Neural cell (in vitro differentiated cells): ENCODE data around the gene HCFC2. TPM values are rescaled to one million over a fixed set of nuclear protein-coding genes. Genes with fewer than 3 reads are reported as not detected.

Experiments
- H2AFZ ChIP-seq: fragments of 200-600, 300-800 bp; sonication (generic), shearing (Covaris generic); 2 replicates; pipeline ENCODE4 v1.6.0; 2014; ENCODE audit warnings: low read depth, mild to moderate bottlenecking, antibody characterized with exemption, low read length, moderate library complexity
- H3F3A ChIP-seq: fragments of 200-600 bp; shearing (Covaris generic); 2 replicates; pipeline ENCODE4 v1.6.1; 2016; ENCODE audit warnings: mild to moderate bottlenecking, moderate library complexity, mixed read lengths, antibody characterized with exemption, low read length; ENCODE audit not compliant: insufficient read depth, poor library complexity, severe bottlenecking
- H3K27ac ChIP-seq: fragments of 200-600, 300-800 bp; sonication (generic), shearing (Covaris generic); 2 replicates; pipeline ENCODE4 v1.5.1; 2014; ENCODE audit warnings: mild to moderate bottlenecking, low read length, moderate library complexity
- H3K27me3 ChIP-seq: fragments of 300-800, 200-600 bp; sonication (generic), shearing (Covaris generic); 2 replicates; pipeline ENCODE4 v1.6.0; 2014; ENCODE audit warnings: mild to moderate bottlenecking, low read depth, low read length, moderate library complexity; ENCODE audit not compliant: insufficient read depth
- H3K36me3 ChIP-seq: fragments of 300-800, 200-600 bp; sonication (generic), shearing (Covaris generic); 2 replicates; pipeline ENCODE4 v1.5.1; 2014; ENCODE audit warnings: mild to moderate bottlenecking, antibody characterized with exemption, low read length, moderate library complexity; ENCODE audit not compliant: insufficient read depth
- H3K4me2 ChIP-seq: fragments of 300-800, 200-600 bp; sonication (generic), shearing (Covaris generic); 2 replicates; pipeline ENCODE4 v1.6.0; 2014; ENCODE audit warnings: mild to moderate bottlenecking, low read length
- H3K4me3 ChIP-seq: fragments of 300-800, 200-600 bp; sonication (generic), shearing (Covaris generic); 2 replicates; pipeline ENCODE4 v1.5.1; 2014; ENCODE audit warnings: mild to moderate bottlenecking, low read length, moderate library complexity
- H3K79me2 ChIP-seq: fragments of 200-600 bp; shearing (Covaris generic); replicated peaks from 2 replicates; pipeline ENCODE4 v1.6.0; 2014; ENCODE audit warnings: mild to moderate bottlenecking, low read length, moderate library complexity; ENCODE audit not compliant: insufficient read depth
- H3K9ac ChIP-seq: fragments of 300-800, 200-600 bp; sonication (generic), shearing (Covaris generic); 2 replicates; pipeline ENCODE4 v1.6.1; 2016; ENCODE audit warnings: mild to moderate bottlenecking, low read length, mixed read lengths
- H3K9me2 ChIP-seq: fragments of 200-600 bp; shearing (Covaris generic); 2 replicates; pipeline ENCODE4 v1.6.1; 2016; ENCODE audit warnings: mild to moderate bottlenecking, low read length, mixed read lengths; ENCODE audit not compliant: insufficient read depth
- H3K9me3 ChIP-seq: fragments of 200-600, 300-800 bp; sonication (generic), shearing (Covaris generic); 2 replicates; pipeline ENCODE4 v1.6.1; 2016; ENCODE audit warnings: mild to moderate bottlenecking, mixed run types, low read length, moderate library complexity, mixed read lengths
- H4K20me1 ChIP-seq: fragments of 200-600 bp; shearing (Covaris generic); 2 replicates; pipeline ENCODE4 v1.6.1; 2016; ENCODE audit warnings: mild to moderate bottlenecking, mixed run types; ENCODE audit not compliant: insufficient read depth
- CTCF ChIP-seq: fragments of 450-650 bp; IDR thresholded peaks from 2 replicates; pipeline ENCODE4 v1.5.1; 2014; ENCODE audit warnings: antibody characterized with exemption, mild to moderate bottlenecking, moderate library complexity; ENCODE audit not compliant: poor library complexity, severe bottlenecking
- EP300 ChIP-seq: fragments of 450-650 bp; conservative IDR thresholded peaks from 2 replicates; pipeline ENCODE4 v1.6.1; 2014; ENCODE audit warnings: antibody characterized with exemption, mild to moderate bottlenecking, moderate library complexity; ENCODE audit not compliant: poor library complexity, severe bottlenecking
- EZH2 ChIP-seq: fragments of 200-600, 300-800 bp; shearing (Covaris generic), sonication (generic); IDR thresholded peaks from 2 replicates; pipeline ENCODE4 v1.6.1; 2014; ENCODE audit warnings: antibody characterized with exemption, low read length, borderline replicate concordance, mild to moderate bottlenecking; ENCODE audit not compliant: insufficient read depth, poor library complexity, severe bottlenecking
- MXI1 ChIP-seq: fragments of 450-650 bp; conservative IDR thresholded peaks from 2 replicates; pipeline ENCODE4 v1.6.1; 2014; ENCODE audit warnings: antibody characterized with exemption, mild to moderate bottlenecking; ENCODE audit not compliant: poor library complexity, severe bottlenecking
- POLR2AphosphoS5 ChIP-seq: IDR thresholded peaks from 2 replicates; pipeline ENCODE4 v1.6.1; 2012
- REST ChIP-seq: IDR thresholded peaks from 2 replicates; pipeline ENCODE4 v1.6.1; 2012; ENCODE audit warnings: borderline replicate concordance
- SMC3 ChIP-seq: fragments of 450-650 bp; conservative IDR thresholded peaks from 2 replicates; pipeline ENCODE4 v1.6.1; 2014; ENCODE audit warnings: antibody characterized with exemption, mild to moderate bottlenecking, moderate library complexity; ENCODE audit not compliant: poor library complexity
- TAF1 ChIP-seq: IDR thresholded peaks from 2 replicates; pipeline ENCODE4 v1.6.1; 2012; ENCODE audit warnings: low read depth
- polyA plus RNA-seq: library from polyadenylated mRNA; depleted of rRNA; stranded (reverse); fragments of >200 nt; gene quantifications from 2 replicates; pipeline ENCODE4 v1.2.3, GENCODE V29; 2014

HCFC2 gene
- polyA plus RNA-seq, 1 donor from 2014 or later = 62.4 TPM

GRCh38 chr12:104048811-104049210 is 15.5 kb upstream of the HCFC2 start:
- no peak overlapping the region for H3K27ac ChIP-seq
- H3F3A ChIP-seq = no peaks in the 10 kb centered on the region

GRCh38 chr12:104049278-104049902 is 14.9 kb upstream of the HCFC2 start:
- Histone ChIP-seq H4K20me1 (no peaks in the 10 kb centered on the region), H3K9me2 (no peaks in the 10 kb centered on the region), H3K79me2 (no peaks in the 10 kb centered on the region), H3K27ac (no peak overlapping the region), H3K4me2 (no peak overlapping the region), H3K27me3 (peaks cover 16% of the 10 kb centered on the region), H3K36me3 (no peaks in the 10 kb centered on the region), H3K9ac (no peak overlapping the region), H3F3A (no peaks in the 10 kb centered on the region), H3K9me3 (no peaks in the 10 kb centered on the region), H3K4me3 (peak overlapping the region; percentile 37), H2AFZ (no peak overlapping the region)
- no peak for TF ChIP-seq TAF1
- TF ChIP-seq MXI1 = no peak
- TF ChIP-seq SMC3 = no peak
- no peak for TF ChIP-seq REST
- TF ChIP-seq CTCF = no peak
- TF ChIP-seq EP300 = no peak

More at GRCh38 chr12:104048811-104049210, 15.5 kb upstream of the HCFC2 start:
- no peaks in the 10 kb centered on the region for H3K9me2 ChIP-seq
- no peaks in the 10 kb centered on the region for H3K79me2 ChIP-seq
- no peaks in the 10 kb centered on the region for H3K36me3 ChIP-seq
- H3K9me3 ChIP-seq = no peaks in the 10 kb centered on the region
- H3K4me2 ChIP-seq = no peak overlapping the region
- no peak overlapping the region for H2AFZ ChIP-seq
- no peak overlapping the region for H3K4me3 ChIP-seq
- H3K27me3 ChIP-seq = peaks cover 16% of the 10 kb centered on the region
- TF ChIP-seq POLR2AphosphoS5 (no peak), CTCF (no peak), EZH2 (no peak), MXI1 (no peak), EP300 (no peak), SMC3 (no peak), REST (no peak)
- no peaks in the 10 kb centered on the region for H4K20me1 ChIP-seq
- no peak overlapping the region for H3K9ac ChIP-seq
